Cortex of kidney (tissue), 1 donor: Measurements from ENCODE around the gene FRMD1.

Experiments
- DNase-seq: peaks from one replicate; lab custom pipeline; 2025; lab: John Stamatoyannopoulos, UW

FRMD1 gene

DNA sequence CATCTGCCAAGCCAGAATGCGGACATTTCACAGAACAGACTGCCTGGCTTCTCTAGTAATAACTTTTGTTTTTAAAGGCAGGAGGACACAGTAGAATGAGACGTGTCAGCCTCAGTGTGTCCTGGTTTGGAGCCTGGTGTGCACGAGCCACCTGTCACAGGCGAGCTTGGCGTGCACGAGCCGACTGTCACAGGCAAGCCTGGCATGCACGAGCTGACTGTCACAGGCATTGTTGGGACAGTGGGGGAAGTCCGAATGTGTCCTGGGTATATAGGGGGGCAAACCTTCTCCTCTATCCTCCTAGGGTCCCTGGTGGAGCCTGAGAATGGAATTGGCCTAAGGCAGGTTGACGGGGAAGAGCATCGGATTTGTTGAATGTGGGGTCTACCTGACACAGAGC is 74.1 kb downstream of the FRMD1 start:
- no peak for DNase-seq

DNA sequence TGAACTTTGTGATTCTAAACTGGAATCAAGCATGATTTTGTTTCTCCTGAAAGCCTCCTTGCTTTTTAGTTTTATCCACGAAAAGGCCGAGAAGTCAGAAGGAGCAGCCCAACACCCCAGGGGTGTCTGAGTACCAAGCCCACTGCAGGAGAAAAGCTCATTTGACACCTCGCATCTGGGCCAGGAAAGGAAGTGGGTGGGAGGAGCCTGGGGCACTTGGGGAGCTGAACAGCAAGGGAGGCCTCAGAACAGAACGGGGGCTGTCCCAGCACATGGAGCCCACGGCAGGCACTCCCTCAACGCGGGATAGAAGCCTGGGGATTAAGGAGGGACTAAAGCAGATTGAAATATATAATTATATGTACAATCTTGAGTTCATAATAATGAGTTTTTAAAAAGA is 75.0 kb downstream of the FRMD1 start:
- DNase-seq: no peak
